Endothelial cell of umbilical vein (primary cell): ENCODE data around the gene ANKRD35.
"Not testable (repeated sequence)": the region's sequence is repeated elsewhere in the genome, so short reads cannot be mapped to it uniquely, and the experiment has no call there.

Experiments used
- EZH2 ChIP-seq: IDR thresholded peaks from 2 replicates; pipeline ENCODE4 v1.6.1; 2012; ENCODE audit warnings: borderline replicate concordance, low read depth, mild to moderate bottlenecking, moderate library complexity, low read length, inconsistent platforms; ENCODE audit not compliant: severe bottlenecking
- POLR2A ChIP-seq: IDR thresholded peaks from 2 replicates; pipeline ENCODE4 v1.6.1; 2012; ENCODE audit warnings: low read depth, mild to moderate bottlenecking, control low read depth, low read length
- POLR2AphosphoS5 ChIP-seq: IDR thresholded peaks from 2 replicates; pipeline ENCODE4 v1.6.1; 2012; ENCODE audit warnings: low read depth, mild to moderate bottlenecking, control low read depth, low read length, moderate library complexity; ENCODE audit not compliant: insufficient read depth
- TF ChIP-seq, protein P1 (sequence below), 2 donors: IDR thresholded peaks; 1 replicate in 1 of 2; 2 replicates in 1 of 2; pipeline ENCODE4 v1.5.1; 2011; ENCODE audit warnings: low read length in 2 of 2, mild to moderate bottlenecking in 2 of 2, moderate library complexity in 2 of 2, control low read depth in 1 of 2, inconsistent platforms in 1 of 2, low read depth in 1 of 2; ENCODE audit not compliant: insufficient read depth in 1 of 2; ENCODE audit errors: extremely low read depth in 1 of 2
- TF ChIP-seq, protein P2 (sequence below): IDR thresholded peaks from 2 replicates; pipeline ENCODE4 v1.6.1; 2011; ENCODE audit not compliant: insufficient read depth, insufficient read length

DNA sequence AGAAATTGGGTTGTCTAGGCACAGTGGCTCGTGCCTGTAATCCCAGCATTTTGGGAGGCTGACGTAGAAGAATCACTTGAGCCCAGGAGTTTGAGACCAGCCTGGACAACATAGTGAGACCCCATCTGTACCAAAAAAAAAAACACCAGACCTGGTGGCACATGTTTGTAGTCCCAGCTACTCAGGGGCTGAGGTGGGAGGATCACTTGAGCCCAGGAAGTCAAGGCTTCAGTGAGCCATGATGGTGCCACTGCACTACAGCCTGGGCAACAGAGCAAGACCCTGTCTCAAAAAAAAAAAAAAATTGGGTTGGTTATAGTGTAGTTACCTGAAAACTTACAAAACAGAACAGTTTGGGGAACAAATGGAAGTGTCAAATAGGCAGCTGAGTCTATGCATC, 54.9 kb downstream of the ANKRD35 start:
- TF ChIP-seq, protein P1, sequence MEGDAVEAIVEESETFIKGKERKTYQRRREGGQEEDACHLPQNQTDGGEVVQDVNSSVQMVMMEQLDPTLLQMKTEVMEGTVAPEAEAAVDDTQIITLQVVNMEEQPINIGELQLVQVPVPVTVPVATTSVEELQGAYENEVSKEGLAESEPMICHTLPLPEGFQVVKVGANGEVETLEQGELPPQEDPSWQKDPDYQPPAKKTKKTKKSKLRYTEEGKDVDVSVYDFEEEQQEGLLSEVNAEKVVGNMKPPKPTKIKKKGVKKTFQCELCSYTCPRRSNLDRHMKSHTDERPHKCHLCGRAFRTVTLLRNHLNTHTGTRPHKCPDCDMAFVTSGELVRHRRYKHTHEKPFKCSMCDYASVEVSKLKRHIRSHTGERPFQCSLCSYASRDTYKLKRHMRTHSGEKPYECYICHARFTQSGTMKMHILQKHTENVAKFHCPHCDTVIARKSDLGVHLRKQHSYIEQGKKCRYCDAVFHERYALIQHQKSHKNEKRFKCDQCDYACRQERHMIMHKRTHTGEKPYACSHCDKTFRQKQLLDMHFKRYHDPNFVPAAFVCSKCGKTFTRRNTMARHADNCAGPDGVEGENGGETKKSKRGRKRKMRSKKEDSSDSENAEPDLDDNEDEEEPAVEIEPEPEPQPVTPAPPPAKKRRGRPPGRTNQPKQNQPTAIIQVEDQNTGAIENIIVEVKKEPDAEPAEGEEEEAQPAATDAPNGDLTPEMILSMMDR (IDR thresholded peaks at IDR 0.05; ENCODE audit: extremely low read depth in 1 of 2, insufficient read depth in 1 of 2, low read depth in 1 of 2, low read length in 2 of 2): not testable (repeated sequence)
- TF ChIP-seq POLR2AphosphoS5, EZH2, POLR2A: not testable (repeated sequence)
- TF ChIP-seq, protein P2, sequence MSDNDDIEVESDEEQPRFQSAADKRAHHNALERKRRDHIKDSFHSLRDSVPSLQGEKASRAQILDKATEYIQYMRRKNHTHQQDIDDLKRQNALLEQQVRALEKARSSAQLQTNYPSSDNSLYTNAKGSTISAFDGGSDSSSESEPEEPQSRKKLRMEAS: not testable (repeated sequence)
